ENCODE measurements around the gene ZNF565.
A peak's percentile ranks its signal among the peaks of the same experiment; 100 is the strongest.
"Not testable (repeated sequence)": the region's sequence is repeated elsewhere in the genome, so short reads cannot be mapped to it uniquely, and the experiment has no call there.

The ZNF565 gene

GRCh38 chr19:36245210-36246005 lies 30.9 kb upstream of the ZNF565 start:
- no peak overlapping the region for H3K27ac ChIP-seq (ENCODE audit: low read depth, low read length, severe bottlenecking)
- no peaks in the 10 kb centered on the region for H3K4me1 ChIP-seq (ENCODE audit: control insufficient read depth, insufficient read depth, low read length, poor library complexity, severe bottlenecking)
- 63 to 64% methylated on average over 54 to 63 of the region's 63 CpGs for WGBS, 2 experiments (ENCODE audit: insufficient coverage in 2 of 2)
- no peak overlapping the region for H3K4me3 ChIP-seq (ENCODE audit: extremely low read depth, insufficient read depth, low read length, poor library complexity, severe bottlenecking)
- no peaks in the 10 kb centered on the region for H3K36me3 ChIP-seq (ENCODE audit: control insufficient read depth, insufficient read depth, low read length)
- no peaks in the 10 kb centered on the region for H3K9me3 ChIP-seq (ENCODE audit: control insufficient read depth, low read length)

- WGBS, 2 experiments (ENCODE audit: insufficient coverage in 2 of 2) = 91 to 92% methylated on average over 7 to 10 of the region's 11 CpGs
- Histone ChIP-seq H3K4me1 (ENCODE audit: control insufficient read depth, insufficient read depth, low read length, poor library complexity, severe bottlenecking) (no peaks in the 10 kb centered on the region), H3K4me3 (ENCODE audit: extremely low read depth, insufficient read depth, low read length, poor library complexity, severe bottlenecking) (no peak overlapping the region), H3K36me3 (ENCODE audit: control insufficient read depth, insufficient read depth, low read length) (peaks cover 5% of the 10 kb centered on the region), H3K27ac (ENCODE audit: low read depth, low read length, severe bottlenecking) (no peak overlapping the region), H3K9me3 (ENCODE audit: control insufficient read depth, low read length) (no peaks in the 10 kb centered on the region)
These were observed 29.6 kb upstream of the ZNF565 start for GRCh38 chr19:36244066-36244465.

- H3K4me1 ChIP-seq (ENCODE audit: control insufficient read depth, insufficient read depth, low read length, poor library complexity, severe bottlenecking) = peaks cover 6% of the 10 kb centered on the region
- no peak overlapping the region for H3K27ac ChIP-seq (ENCODE audit: low read depth, low read length, severe bottlenecking)
- WGBS, 2 experiments (ENCODE audit: insufficient coverage in 2 of 2) = 95% methylated on average over 3 of the region's 3 CpGs; no CpG with 5 or more reads in 1 of the 2 experiments
- peaks cover 74% of the 10 kb centered on the region for H3K36me3 ChIP-seq (ENCODE audit: control insufficient read depth, insufficient read depth, low read length)
- H3K9me3 ChIP-seq (ENCODE audit: control insufficient read depth, low read length) = peaks cover 13% of the 10 kb centered on the region
- no peak overlapping the region for H3K4me3 ChIP-seq (ENCODE audit: extremely low read depth, insufficient read depth, low read length, poor library complexity, severe bottlenecking)
These were observed 22.5 kb upstream of the ZNF565 start for GRCh38 chr19:36236946-36237310.

GRCh38 chr19:36236304-36236945 lies 22.0 kb upstream of the ZNF565 start:
- Histone ChIP-seq H3K4me1 (ENCODE audit: control insufficient read depth, insufficient read depth, low read length, poor library complexity, severe bottlenecking) (peaks cover 6% of the 10 kb centered on the region), H3K9me3 (ENCODE audit: control insufficient read depth, low read length) (peaks cover 13% of the 10 kb centered on the region), H3K36me3 (ENCODE audit: control insufficient read depth, insufficient read depth, low read length) (peaks cover 79% of the 10 kb centered on the region), H3K27ac (ENCODE audit: low read depth, low read length, severe bottlenecking) (no peak overlapping the region), H3K4me3 (ENCODE audit: extremely low read depth, insufficient read depth, low read length, poor library complexity, severe bottlenecking) (no peak overlapping the region)
- WGBS, 2 experiments (ENCODE audit: insufficient coverage in 2 of 2) = no CpG with 5 or more reads among the region's 6 CpGs

GRCh38 chr19:36233626-36234025 lies 19.2 kb upstream of the ZNF565 start:
- H3K36me3 ChIP-seq (ENCODE audit: control insufficient read depth, insufficient read depth, low read length) = peaks cover 98% of the 10 kb centered on the region
- H3K27ac ChIP-seq (ENCODE audit: low read depth, low read length, severe bottlenecking); H3K4me3 ChIP-seq (ENCODE audit: extremely low read depth, insufficient read depth, low read length, poor library complexity, severe bottlenecking); H3K4me1 ChIP-seq (ENCODE audit: control insufficient read depth, insufficient read depth, low read length, poor library complexity, severe bottlenecking): not testable (repeated sequence)
- peaks cover 20% of the 10 kb centered on the region for H3K9me3 ChIP-seq (ENCODE audit: control insufficient read depth, low read length)
- 75 to 76% methylated on average over 2 of the region's 7 CpGs for WGBS, 2 experiments (ENCODE audit: insufficient coverage in 2 of 2)

GRCh38 chr19:36225219-36225892 lies 10.9 kb upstream of the ZNF565 start:
- Histone ChIP-seq H3K4me1 (ENCODE audit: control insufficient read depth, insufficient read depth, low read length, poor library complexity, severe bottlenecking) (peaks cover 21% of the 10 kb centered on the region), H3K9me3 (ENCODE audit: control insufficient read depth, low read length) (peaks cover 5% of the 10 kb centered on the region), H3K4me3 (ENCODE audit: extremely low read depth, insufficient read depth, low read length, poor library complexity, severe bottlenecking) (peak overlapping the region; percentile 14), H3K36me3 (ENCODE audit: control insufficient read depth, insufficient read depth, low read length) (peaks cover 81% of the 10 kb centered on the region), H3K27ac (ENCODE audit: low read depth, low read length, severe bottlenecking) (peak overlapping the region; percentile 59)
- whole genome bisulfite sequencing, 2 experiments (ENCODE audit: insufficient coverage in 2 of 2) = 73 to 95% methylated on average over 3 of the region's 5 CpGs

- Histone ChIP-seq H3K9me3 (ENCODE audit: control insufficient read depth, low read length) (no peaks in the 10 kb centered on the region), H3K27ac (ENCODE audit: low read depth, low read length, severe bottlenecking) (no peak overlapping the region), H3K4me3 (ENCODE audit: extremely low read depth, insufficient read depth, low read length, poor library complexity, severe bottlenecking) (no peak overlapping the region), H3K4me1 (ENCODE audit: control insufficient read depth, insufficient read depth, low read length, poor library complexity, severe bottlenecking) (peaks cover 21% of the 10 kb centered on the region), H3K36me3 (ENCODE audit: control insufficient read depth, insufficient read depth, low read length) (peaks cover 78% of the 10 kb centered on the region)
- WGBS, 2 experiments (ENCODE audit: insufficient coverage in 2 of 2) = 100% methylated on average over 1 of the region's 4 CpGs; no CpG with 5 or more reads in 1 of the 2 experiments
These were observed 8.0 kb upstream of the ZNF565 start for GRCh38 chr19:36222503-36222902.

GRCh38 chr19:36221474-36221873 lies 7.0 kb upstream of the ZNF565 start:
- 100% methylated on average over 2 to 3 of the region's 4 CpGs for WGBS, 2 experiments (ENCODE audit: insufficient coverage in 2 of 2)
- no peak overlapping the region for H3K27ac ChIP-seq (ENCODE audit: low read depth, low read length, severe bottlenecking)
- H3K4me3 ChIP-seq (ENCODE audit: extremely low read depth, insufficient read depth, low read length, poor library complexity, severe bottlenecking) = no peak overlapping the region
- H3K9me3 ChIP-seq (ENCODE audit: control insufficient read depth, low read length) = no peaks in the 10 kb centered on the region
- H3K4me1 ChIP-seq (ENCODE audit: control insufficient read depth, insufficient read depth, low read length, poor library complexity, severe bottlenecking) = peaks cover 21% of the 10 kb centered on the region
- H3K36me3 ChIP-seq (ENCODE audit: control insufficient read depth, insufficient read depth, low read length) = peaks cover 76% of the 10 kb centered on the region

GRCh38 chr19:36215276-36216123 lies 1.0 kb upstream of the ZNF565 start:
- Histone ChIP-seq H3K4me3 (ENCODE audit: extremely low read depth, insufficient read depth, low read length, poor library complexity, severe bottlenecking) (peak overlapping the region; percentile 67), H3K9me3 (ENCODE audit: control insufficient read depth, low read length) (no peaks in the 10 kb centered on the region), H3K4me1 (ENCODE audit: control insufficient read depth, insufficient read depth, low read length, poor library complexity, severe bottlenecking) (peaks cover 3% of the 10 kb centered on the region), H3K36me3 (ENCODE audit: control insufficient read depth, insufficient read depth, low read length) (peaks cover 33% of the 10 kb centered on the region), H3K27ac (ENCODE audit: low read depth, low read length, severe bottlenecking) (peak overlapping the region; percentile 95)
- WGBS, 2 experiments (ENCODE audit: insufficient coverage in 2 of 2) = 0% methylated on average over 13 to 16 of the region's 27 CpGs

GRCh38 chr19:36212895-36213294 lies 1.6 kb downstream of the ZNF565 start:
- Histone ChIP-seq H3K27ac (ENCODE audit: low read depth, low read length, severe bottlenecking) (no peak overlapping the region), H3K36me3 (ENCODE audit: control insufficient read depth, insufficient read depth, low read length) (peaks cover 11% of the 10 kb centered on the region), H3K4me1 (ENCODE audit: control insufficient read depth, insufficient read depth, low read length, poor library complexity, severe bottlenecking) (no peaks in the 10 kb centered on the region), H3K9me3 (ENCODE audit: control insufficient read depth, low read length) (no peaks in the 10 kb centered on the region), H3K4me3 (ENCODE audit: extremely low read depth, insufficient read depth, low read length, poor library complexity, severe bottlenecking) (no peak overlapping the region)
- 94 to 100% methylated on average over 2 of the region's 2 CpGs for WGBS, 2 experiments (ENCODE audit: insufficient coverage in 2 of 2)

Measured in mesodermal cell (in vitro differentiated cells).